PC-3 (cell line): ENCODE measurements around the gene B4GALT5. TPM values are rescaled to one million over a fixed set of nuclear protein-coding genes. Genes with fewer than 3 reads are reported as not detected.
A peak's percentile ranks its signal among the peaks of the same experiment; 100 is the strongest.

Experiments used
- ATAC-seq: fragments of 200-7000 bp; cut with Tn5 transposase; 2 replicates; pipeline ENCODE4 v1.9.1; 2020; ENCODE audit warnings: mild to moderate bottlenecking, moderate library complexity
- BruUV-seq: library from RNA; stranded (reverse); fragments of 400-500 nt; replicated peaks from 2 replicates; lab custom pipeline; 2021; lab: Mats Ljungman, UMichigan
- CTCF ChIA-PET: fragments of 300-600 bp; sonication (Branson Sonifier 250); formaldehyde crosslinking; loops from one replicate; lab custom pipeline; 2022; ENCODE audit warnings: antibody characterized with exemption; lab: Charles Lee
- POLR2A ChIA-PET: fragments of 300-600 bp; sonication (Branson Sonifier 250); formaldehyde crosslinking; loops from one replicate; lab custom pipeline; 2022; ENCODE audit warnings: antibody characterized with exemption; ENCODE audit not compliant: unreplicated experiment; lab: Charles Lee
- DNase-seq: peaks from one replicate; pipeline ENCODE4 v3.0.0-alpha.2; 2015
- H2AFZ ChIP-seq: fragments of 300-600 bp; sonication (generic); 2 replicates; pipeline ENCODE4 v1.6.0; 2016; ENCODE audit warnings: antibody characterized with exemption, low read length
- H3F3A ChIP-seq: fragments of 300-600 bp; sonication (generic); one replicate; pipeline ENCODE4 v1.6.0; 2017; ENCODE audit warnings: antibody characterized with exemption, low read length, control low read depth, mild to moderate bottlenecking; ENCODE audit not compliant: unreplicated experiment
- H3K27ac ChIP-seq: fragments of 300-600 bp; sonication (generic); 2 replicates; pipeline ENCODE4 v1.5.1; 2016; ENCODE audit warnings: mild to moderate bottlenecking, low read length
- H3K27me3 ChIP-seq: fragments of 300-600 bp; sonication (generic); 2 replicates; pipeline ENCODE4 v1.6.1; 2016; ENCODE audit warnings: low read length, mixed read lengths
- H3K36me3 ChIP-seq: fragments of 300-600 bp; sonication (generic); 2 replicates; pipeline ENCODE4 v1.6.1; 2016; ENCODE audit warnings: low read depth, mixed run types, low read length, mixed read lengths
- H3K4me1 ChIP-seq: fragments of 300-600 bp; sonication (generic); 2 replicates; pipeline ENCODE4 v1.5.1; 2016; ENCODE audit warnings: low read length; ENCODE audit not compliant: insufficient read depth
- H3K4me2 ChIP-seq: fragments of 300-600 bp; sonication (generic); 2 replicates; pipeline ENCODE4 v1.6.0; 2016; ENCODE audit warnings: low read length
- H3K4me3 ChIP-seq: fragments of 300-600 bp; sonication (generic); 2 replicates; pipeline ENCODE4 v1.5.1; 2016; ENCODE audit warnings: mild to moderate bottlenecking, low read length, mixed read lengths
- H3K79me2 ChIP-seq: fragments of 300-600 bp; sonication (generic); 2 replicates; pipeline ENCODE4 v1.6.1; 2017; ENCODE audit warnings: low read length, mixed read lengths
- H3K9ac ChIP-seq: fragments of 300-600 bp; sonication (generic); 2 replicates; pipeline ENCODE4 v1.6.0; 2016; ENCODE audit warnings: mild to moderate bottlenecking, low read length
- H3K9me2 ChIP-seq: fragments of 300-600 bp; sonication (generic); replicated peaks from 2 replicates; pipeline ENCODE4 v1.6.1; 2016; ENCODE audit warnings: mixed run types, low read length, mixed read lengths
- H3K9me3 ChIP-seq: fragments of 300-600 bp; sonication (generic); 2 replicates; pipeline ENCODE4 v1.6.1; 2016; ENCODE audit warnings: low read length, mixed read lengths
- H4K20me1 ChIP-seq: fragments of 300-600 bp; sonication (generic); 2 replicates; pipeline ENCODE4 v1.6.1; 2016; ENCODE audit warnings: low read length, mixed read lengths
- EZH2 ChIP-seq: fragments of 300-600 bp; sonication (generic); IDR thresholded peaks from one replicate; pipeline ENCODE4 v1.6.1; 2017; ENCODE audit warnings: antibody characterized with exemption, mild to moderate bottlenecking, low read length; ENCODE audit not compliant: unreplicated experiment
- EZH2phosphoT487 ChIP-seq: fragments of 300-600 bp; sonication (generic); IDR thresholded peaks from 2 replicates; pipeline ENCODE4 v1.6.1; 2018; ENCODE audit warnings: mild to moderate bottlenecking, antibody characterized with exemption, low read length, borderline replicate concordance
- intact Hi-C: fragments of 100-400 bp; cut with micrococcal nuclease; formaldehyde crosslinking; loops from 2 replicates; pipeline ENCODE4 v1.9.0; 2023
- total RNA-seq: library from RNA; depleted of rRNA; stranded (reverse); fragments of >200 nt; gene quantifications from 2 replicates; pipeline ENCODE4 v1.2.3, GENCODE V29; 2014
- TF ChIP-seq, protein P1 (sequence below): fragments of 300-600 bp; sonication (generic); conservative IDR thresholded peaks from 2 replicates; pipeline ENCODE4 v1.5.1; 2017; ENCODE audit warnings: antibody characterized with exemption, low read depth, mild to moderate bottlenecking, low read length

The B4GALT5 gene
- total RNA-seq, 1 experiment from 2014 or later, result 18.1 TPM

DNA sequence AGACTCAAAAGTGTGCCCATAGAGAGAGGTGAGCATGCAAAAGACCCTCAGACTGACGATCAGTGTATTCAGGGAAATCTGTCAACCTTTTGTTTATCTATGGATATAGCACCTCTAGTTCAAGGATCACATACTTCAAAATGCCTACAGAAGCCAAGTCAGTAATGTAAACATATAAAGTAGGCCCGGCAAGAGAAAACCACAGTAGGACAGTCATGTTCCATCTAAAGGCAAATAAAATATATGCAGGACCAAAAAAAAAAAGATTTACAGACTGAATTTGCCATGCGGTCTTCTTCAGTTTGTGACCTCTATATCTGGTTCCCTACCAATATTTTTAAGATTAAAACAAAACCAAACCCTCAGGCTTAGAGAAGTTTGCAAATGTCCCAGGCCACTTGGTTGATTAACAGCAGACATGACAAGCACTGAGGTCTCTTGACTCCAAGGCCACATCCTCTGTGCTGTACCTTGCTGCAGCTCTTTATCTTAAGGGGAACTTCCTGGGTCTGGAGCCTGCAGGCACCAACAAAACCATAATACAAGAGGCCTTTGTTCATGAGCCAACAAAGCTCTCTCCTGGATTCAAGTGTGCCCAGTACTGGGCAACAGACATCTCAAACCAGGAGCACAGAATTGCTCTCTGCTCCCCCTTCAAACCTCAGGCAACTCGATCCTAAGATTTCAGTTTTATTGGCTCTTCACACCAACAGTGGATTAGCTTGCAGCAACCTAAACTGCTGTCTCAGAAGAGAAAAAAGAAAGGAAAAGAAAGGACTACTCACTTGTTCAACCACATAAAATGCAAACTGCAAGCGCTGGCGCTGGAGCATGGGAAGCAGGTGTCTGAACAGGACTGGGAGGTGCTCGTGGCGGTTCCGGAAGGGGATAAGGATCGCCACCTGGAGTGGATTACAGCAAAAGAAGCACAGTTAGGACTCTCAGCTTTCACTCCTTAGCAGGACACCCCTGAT lies 71.7 kb downstream of the B4GALT5 start:
- Histone ChIP-seq H2AFZ (no peak overlapping the region), H3F3A (no peaks in the 10 kb centered on the region), H3K36me3 (peaks cover 79% of the 10 kb centered on the region), H3K27me3 (no peaks in the 10 kb centered on the region), H3K27ac (no peak overlapping the region), H3K79me2 (no peaks in the 10 kb centered on the region), H3K9ac (no peak overlapping the region), H3K4me2 (no peak overlapping the region), H4K20me1 (no peaks in the 10 kb centered on the region), H3K4me3 (no peak overlapping the region), H3K9me2 (no peaks in the 10 kb centered on the region), H3K4me1 (peaks cover 6% of the 10 kb centered on the region), H3K9me3 (no peaks in the 10 kb centered on the region)
- ATAC-seq, result peak; percentile 72
- ChIA-PET POLR2A (interaction anchor here (0.6 kb wide), 1 partner anchor 37 kb away, joined by 3 read pairs; no protein-coding TSS in a partner anchor), CTCF (no interaction called here)
- TF ChIP-seq EZH2, result no peak
- no peak for TF ChIP-seq EZH2phosphoT487
- TF ChIP-seq, protein P1, sequence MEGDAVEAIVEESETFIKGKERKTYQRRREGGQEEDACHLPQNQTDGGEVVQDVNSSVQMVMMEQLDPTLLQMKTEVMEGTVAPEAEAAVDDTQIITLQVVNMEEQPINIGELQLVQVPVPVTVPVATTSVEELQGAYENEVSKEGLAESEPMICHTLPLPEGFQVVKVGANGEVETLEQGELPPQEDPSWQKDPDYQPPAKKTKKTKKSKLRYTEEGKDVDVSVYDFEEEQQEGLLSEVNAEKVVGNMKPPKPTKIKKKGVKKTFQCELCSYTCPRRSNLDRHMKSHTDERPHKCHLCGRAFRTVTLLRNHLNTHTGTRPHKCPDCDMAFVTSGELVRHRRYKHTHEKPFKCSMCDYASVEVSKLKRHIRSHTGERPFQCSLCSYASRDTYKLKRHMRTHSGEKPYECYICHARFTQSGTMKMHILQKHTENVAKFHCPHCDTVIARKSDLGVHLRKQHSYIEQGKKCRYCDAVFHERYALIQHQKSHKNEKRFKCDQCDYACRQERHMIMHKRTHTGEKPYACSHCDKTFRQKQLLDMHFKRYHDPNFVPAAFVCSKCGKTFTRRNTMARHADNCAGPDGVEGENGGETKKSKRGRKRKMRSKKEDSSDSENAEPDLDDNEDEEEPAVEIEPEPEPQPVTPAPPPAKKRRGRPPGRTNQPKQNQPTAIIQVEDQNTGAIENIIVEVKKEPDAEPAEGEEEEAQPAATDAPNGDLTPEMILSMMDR, result no peak
- intact Hi-C loops, result no loop called here
- no TSS peak for BruUV-seq
- DNase-seq, result no peak

DNA sequence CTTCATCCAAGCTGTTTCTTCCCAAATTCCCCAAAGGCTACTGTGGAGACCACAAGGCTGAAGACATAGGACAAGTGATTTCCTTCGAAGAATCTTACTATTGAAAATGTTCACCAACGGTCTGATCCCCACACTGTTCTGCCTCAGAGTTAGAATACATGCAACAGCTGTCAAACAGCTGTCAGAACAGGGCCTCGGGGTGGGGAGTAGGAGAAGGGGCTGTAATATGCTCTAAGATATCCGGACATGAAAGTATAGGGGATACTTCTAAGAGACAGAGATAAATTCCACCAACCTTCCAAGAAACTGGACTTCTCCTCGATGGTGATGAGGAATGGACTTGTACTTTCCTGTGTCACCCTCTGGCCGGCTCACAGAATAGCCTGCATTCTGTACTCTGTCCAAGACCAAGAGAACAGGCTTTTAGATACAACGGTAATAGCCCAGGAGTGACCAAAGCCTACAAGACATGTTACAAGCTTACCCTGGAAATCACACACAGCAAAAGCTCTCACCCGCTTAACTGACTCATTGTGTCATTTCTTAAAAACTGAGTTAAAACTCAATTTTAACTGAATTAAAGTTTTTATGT lies 76.5 kb downstream of the B4GALT5 start:
- ATAC-seq, result no peak
- H3K36me3 ChIP-seq, result peaks cover 72% of the 10 kb centered on the region
- CTCF ChIA-PET, result no interaction called here
- no peaks in the 10 kb centered on the region for H4K20me1 ChIP-seq
- no peaks in the 10 kb centered on the region for H3K4me1 ChIP-seq
- H3K27me3 ChIP-seq, result no peaks in the 10 kb centered on the region
- no peak overlapping the region for H3K27ac ChIP-seq
- TF ChIP-seq, protein P1, result no peak
- TF ChIP-seq EZH2 (no peak), EZH2phosphoT487 (no peak)
- no peak for DNase-seq
- POLR2A ChIA-PET, result no interaction called here
- no peaks in the 10 kb centered on the region for H3F3A ChIP-seq
- no peaks in the 10 kb centered on the region for H3K9me3 ChIP-seq
- no peak overlapping the region for H2AFZ ChIP-seq
- no peak overlapping the region for H3K9ac ChIP-seq
- intact Hi-C loops, result no loop called here
- no TSS peak for BruUV-seq
- H3K9me2 ChIP-seq, result no peaks in the 10 kb centered on the region
- no peak overlapping the region for H3K4me2 ChIP-seq
- H3K4me3 ChIP-seq, result no peak overlapping the region
- no peaks in the 10 kb centered on the region for H3K79me2 ChIP-seq
